Retinal pigment epithelial cell (primary cell): ENCODE data around the gene MLLT10.

Experiments used
- DNase-seq: peaks from one replicate; pipeline ENCODE4 v3.0.0-alpha.2; 2010; ENCODE audit warnings: low read depth
- H3K4me3 ChIP-seq: 2 replicates; pipeline ENCODE4 v1.5.1; 2011; ENCODE audit warnings: mild to moderate bottlenecking, low read length, control low read depth, moderate library complexity
- TF ChIP-seq, protein P1 (sequence below): conservative IDR thresholded peaks from 2 replicates; pipeline ENCODE4 v1.5.1; 2011; ENCODE audit warnings: low read depth, low read length, control low read depth, inconsistent platforms

Gene MLLT10

DNA sequence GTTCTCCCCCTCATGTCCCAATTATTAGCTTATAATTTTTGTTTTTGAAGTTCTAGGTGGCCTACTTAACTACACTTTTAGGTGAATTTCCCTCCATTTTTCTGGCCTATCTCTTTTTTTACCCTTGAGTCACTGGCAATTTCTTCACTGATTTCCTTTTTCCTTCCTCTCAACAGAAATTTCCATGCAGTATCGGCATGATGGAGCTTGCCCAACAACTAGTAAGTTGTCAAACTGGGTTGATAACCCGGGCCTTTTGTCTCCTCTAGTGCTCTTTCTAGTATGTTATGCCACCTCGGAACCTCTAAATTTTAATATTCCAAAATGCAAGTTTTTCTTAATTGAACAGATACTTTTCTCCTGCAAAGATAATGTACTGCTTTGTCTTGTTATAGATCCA lies 147.1 kb downstream of the MLLT10 start:
- TF ChIP-seq, protein P1, sequence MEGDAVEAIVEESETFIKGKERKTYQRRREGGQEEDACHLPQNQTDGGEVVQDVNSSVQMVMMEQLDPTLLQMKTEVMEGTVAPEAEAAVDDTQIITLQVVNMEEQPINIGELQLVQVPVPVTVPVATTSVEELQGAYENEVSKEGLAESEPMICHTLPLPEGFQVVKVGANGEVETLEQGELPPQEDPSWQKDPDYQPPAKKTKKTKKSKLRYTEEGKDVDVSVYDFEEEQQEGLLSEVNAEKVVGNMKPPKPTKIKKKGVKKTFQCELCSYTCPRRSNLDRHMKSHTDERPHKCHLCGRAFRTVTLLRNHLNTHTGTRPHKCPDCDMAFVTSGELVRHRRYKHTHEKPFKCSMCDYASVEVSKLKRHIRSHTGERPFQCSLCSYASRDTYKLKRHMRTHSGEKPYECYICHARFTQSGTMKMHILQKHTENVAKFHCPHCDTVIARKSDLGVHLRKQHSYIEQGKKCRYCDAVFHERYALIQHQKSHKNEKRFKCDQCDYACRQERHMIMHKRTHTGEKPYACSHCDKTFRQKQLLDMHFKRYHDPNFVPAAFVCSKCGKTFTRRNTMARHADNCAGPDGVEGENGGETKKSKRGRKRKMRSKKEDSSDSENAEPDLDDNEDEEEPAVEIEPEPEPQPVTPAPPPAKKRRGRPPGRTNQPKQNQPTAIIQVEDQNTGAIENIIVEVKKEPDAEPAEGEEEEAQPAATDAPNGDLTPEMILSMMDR, result no peak
- H3K4me3 ChIP-seq, result no peak overlapping the region
- no peak for DNase-seq

DNA sequence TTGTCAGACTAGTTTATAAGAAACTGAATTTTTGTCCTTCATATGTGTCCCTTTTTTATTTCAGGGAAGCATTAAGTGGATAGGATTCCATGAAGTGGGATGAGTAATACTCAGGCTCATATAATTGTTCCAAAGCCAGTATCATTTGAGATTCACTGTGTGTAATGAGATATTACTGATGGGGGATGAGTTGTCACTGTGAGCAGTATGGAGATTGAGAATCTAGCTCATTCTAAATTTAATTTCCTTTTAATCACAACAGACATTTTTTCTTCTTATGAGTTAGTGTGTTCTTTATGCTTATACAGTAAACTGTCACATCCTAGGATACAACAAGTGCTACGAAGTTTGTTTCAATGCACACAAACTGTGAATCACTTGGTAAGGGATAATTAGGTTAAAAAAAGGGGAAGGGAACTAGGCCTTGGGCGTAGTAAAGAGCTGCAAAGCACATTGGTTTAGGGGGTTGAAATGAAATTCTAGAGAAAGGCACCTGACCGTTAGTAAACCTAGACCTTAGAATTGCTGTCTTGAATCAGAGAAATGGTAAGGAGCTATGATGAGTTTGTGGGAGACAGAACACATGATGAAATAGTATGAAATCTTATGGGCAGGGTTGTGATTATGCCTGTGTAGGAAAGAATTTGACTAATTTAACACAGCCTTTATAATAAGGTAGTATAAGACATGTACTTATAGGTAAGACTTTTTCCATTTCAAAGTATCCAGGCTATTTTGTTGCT lies 153.4 kb downstream of the MLLT10 start:
- H3K4me3 ChIP-seq, result no peak overlapping the region
- TF ChIP-seq, protein P1, result no peak
- no peak for DNase-seq

DNA sequence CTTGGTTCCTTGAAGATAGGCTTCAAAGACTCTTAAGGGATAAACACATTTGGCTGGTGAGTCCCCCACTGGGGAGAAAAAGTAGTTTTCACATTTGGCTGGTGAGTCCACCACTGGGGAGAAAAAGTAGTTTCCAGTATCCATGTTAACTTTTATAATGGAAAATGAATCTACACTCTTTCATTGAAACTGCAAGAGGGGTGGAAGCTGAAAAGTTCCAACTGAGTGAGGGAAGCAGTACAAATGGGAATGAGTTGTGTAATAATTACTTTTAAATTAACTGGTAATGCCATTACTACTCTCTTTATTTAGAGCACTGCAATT lies 153.9 kb downstream of the MLLT10 start:
- no peak overlapping the region for H3K4me3 ChIP-seq
- DNase-seq, result no peak
- TF ChIP-seq, protein P1, result no peak

DNA sequence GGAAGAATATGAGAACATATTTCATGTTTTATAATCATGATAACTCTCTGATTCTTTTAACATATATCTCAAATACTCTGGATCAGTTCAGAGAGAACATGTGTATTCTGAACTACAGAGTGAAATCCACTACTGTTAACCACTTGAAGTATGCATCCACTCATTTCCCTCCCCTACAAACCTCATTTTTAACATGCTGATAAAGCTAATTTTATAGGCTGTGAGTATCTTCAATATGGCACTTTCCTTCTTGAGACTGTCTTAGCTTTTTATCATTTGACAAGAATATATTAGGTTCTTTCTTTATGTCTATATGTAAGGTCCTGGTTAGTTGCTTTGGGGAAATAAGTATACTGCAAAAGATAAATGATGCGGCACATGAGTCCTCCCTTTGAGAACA lies 154.8 kb downstream of the MLLT10 start:
- TF ChIP-seq, protein P1, result no peak
- DNase-seq, result no peak

DNA sequence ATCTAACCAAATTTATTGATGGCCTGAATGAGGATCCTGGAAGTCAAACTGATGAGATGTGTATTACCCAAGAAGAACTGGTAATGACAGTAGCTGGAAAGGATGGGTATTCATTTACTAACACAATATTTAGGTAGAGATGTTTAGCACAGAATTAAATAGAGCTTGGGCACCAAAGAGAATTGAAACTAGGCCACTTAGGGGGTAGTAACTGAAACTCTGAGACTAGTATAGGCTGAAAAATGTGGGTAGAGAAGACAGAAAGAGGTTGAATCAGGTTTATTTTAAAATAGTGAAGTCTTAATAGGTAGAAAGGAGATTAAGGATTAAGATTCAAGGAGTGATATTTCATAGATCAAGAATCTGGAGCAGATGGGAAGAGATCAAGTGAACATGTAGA lies 155.8 kb downstream of the MLLT10 start:
- TF ChIP-seq, protein P1, result no peak
- no peak overlapping the region for H3K4me3 ChIP-seq
- DNase-seq, result no peak

More for the DNA sequence above, 154.8 kb downstream of the MLLT10 start:
- no peak overlapping the region for H3K4me3 ChIP-seq

DNA sequence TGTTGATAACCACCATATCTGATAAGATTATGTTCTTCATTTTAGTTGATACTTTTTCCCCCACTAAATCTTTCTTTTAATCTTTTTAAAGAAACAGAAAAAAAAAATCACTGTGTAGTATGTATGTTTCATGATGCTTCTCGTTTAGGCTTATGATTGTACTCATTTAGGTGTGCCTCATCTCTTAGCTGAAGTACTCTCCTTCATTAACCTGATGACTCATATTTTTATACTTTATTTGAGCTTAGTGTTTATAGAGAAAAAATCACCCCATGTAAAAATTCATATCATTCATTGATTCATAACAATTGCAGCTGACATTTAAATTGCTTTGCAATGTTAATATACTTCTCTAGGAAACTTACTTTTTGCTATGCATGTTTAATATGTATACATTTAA lies 158.9 kb downstream of the MLLT10 start:
- no peak for DNase-seq
- H3K4me3 ChIP-seq, result no peak overlapping the region
- TF ChIP-seq, protein P1, result no peak

DNA sequence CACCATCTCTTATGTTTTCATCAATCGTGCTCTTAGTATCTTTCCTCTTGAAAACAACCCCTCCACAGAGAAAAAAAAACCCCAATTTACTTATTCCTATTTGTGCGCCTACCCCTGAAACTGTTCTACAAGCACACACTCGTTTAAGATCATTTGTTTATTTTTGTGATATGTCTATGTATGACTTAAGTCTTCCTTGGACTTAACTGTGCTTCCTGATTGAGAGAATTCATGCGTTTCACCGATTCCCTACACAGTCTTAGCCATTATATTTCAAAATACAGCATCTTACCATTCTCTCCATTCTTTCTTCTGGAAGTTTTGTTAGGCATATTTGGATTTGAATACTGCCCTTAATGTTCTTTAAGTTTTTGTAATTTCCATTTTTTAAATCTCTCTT lies 159.4 kb downstream of the MLLT10 start:
- TF ChIP-seq, protein P1, result no peak
- H3K4me3 ChIP-seq, result no peak overlapping the region
- DNase-seq, result no peak
